Fibroblast of pulmonary artery (primary cell): ENCODE results near the gene IKBKE.

Experiments used
- DNase-seq: peaks from one replicate; pipeline ENCODE4 v3.0.0-alpha.2; 2010; ENCODE audit warnings: low read depth
- H3K4me3 ChIP-seq: replicated peaks from 2 replicates; pipeline ENCODE4 v1.5.1; 2011; ENCODE audit warnings: low read depth, mild to moderate bottlenecking, control low read depth, low read length, moderate library complexity
- CTCF ChIP-seq: IDR thresholded peaks from 2 replicates; pipeline ENCODE4 v1.5.1; 2011; ENCODE audit warnings: mild to moderate bottlenecking, control low read depth, low read length, inconsistent platforms; ENCODE audit errors: missing control alignments

IKBKE gene

GRCh38 chr1:206435445-206435844 is 34.8 kb upstream of the IKBKE start:
- DNase-seq, result no peak
- TF ChIP-seq CTCF, result no peak
- H3K4me3 ChIP-seq, result no peak overlapping the region

GRCh38 chr1:206438554-206438953 is 31.7 kb upstream of the IKBKE start:
- TF ChIP-seq CTCF, result no peak
- DNase-seq, result no peak
- H3K4me3 ChIP-seq, result no peak overlapping the region

- TF ChIP-seq CTCF, result no peak
- DNase-seq, result no peak
- H3K4me3 ChIP-seq, result no peak overlapping the region
Observed at GRCh38 chr1:206439205-206439604, 31.1 kb upstream of the IKBKE start.

GRCh38 chr1:206441336-206441967 is 28.8 kb upstream of the IKBKE start:
- no peak overlapping the region for H3K4me3 ChIP-seq
- no peak for DNase-seq
- TF ChIP-seq CTCF, result no peak

- H3K4me3 ChIP-seq, result no peak overlapping the region
- DNase-seq, result no peak
- no peak for TF ChIP-seq CTCF
Observed at GRCh38 chr1:206442101-206442500, 28.2 kb upstream of the IKBKE start.

GRCh38 chr1:206445116-206445515 is 25.2 kb upstream of the IKBKE start:
- H3K4me3 ChIP-seq, result no peak overlapping the region
- peak; percentile 21 for DNase-seq
- TF ChIP-seq CTCF, result no peak

- no peak for TF ChIP-seq CTCF
- no peak for DNase-seq
- no peak overlapping the region for H3K4me3 ChIP-seq
Observed at GRCh38 chr1:206445911-206446356, 24.3 kb upstream of the IKBKE start.
